Stimulated activated CD4-positive, alpha-beta T cell treated with anti-CD3 and anti-CD28 coated beads, TNF-alpha, amount 100 ng/mL, for 48 hours (primary cell): Measurements from ENCODE around the gene SIRPD.

Experiments used
- DNase-seq, 3 donors: peaks; one replicate each; pipeline ENCODE4 v3.0.0-alpha.2; 2020; ENCODE audit warnings: low read depth in 3 of 3

SIRPD gene

DNA sequence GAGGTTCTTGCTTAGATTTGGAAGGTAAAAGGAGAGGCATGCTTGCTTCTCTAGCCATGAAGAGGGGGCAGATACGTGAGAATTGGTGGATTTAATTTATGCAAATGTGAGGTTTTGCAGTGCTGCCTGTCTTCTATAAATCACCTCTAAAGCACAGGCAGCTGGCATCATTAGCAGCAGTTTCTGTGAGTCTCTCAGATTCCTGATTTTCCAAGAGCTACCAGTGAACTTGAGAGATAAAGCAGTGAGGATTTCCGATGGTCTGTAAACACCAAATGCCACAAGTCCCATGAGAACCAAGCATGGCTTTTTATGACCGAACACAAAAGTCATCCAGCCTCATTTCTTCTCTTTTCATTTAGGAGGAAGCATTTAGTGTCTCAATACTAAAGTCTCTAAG, 63.1 kb downstream of the SIRPD start:
- DNase-seq = no peak

GRCh38 chr20:1493536-1493935, 64.0 kb downstream of the SIRPD start:
- no peak for DNase-seq

DNA sequence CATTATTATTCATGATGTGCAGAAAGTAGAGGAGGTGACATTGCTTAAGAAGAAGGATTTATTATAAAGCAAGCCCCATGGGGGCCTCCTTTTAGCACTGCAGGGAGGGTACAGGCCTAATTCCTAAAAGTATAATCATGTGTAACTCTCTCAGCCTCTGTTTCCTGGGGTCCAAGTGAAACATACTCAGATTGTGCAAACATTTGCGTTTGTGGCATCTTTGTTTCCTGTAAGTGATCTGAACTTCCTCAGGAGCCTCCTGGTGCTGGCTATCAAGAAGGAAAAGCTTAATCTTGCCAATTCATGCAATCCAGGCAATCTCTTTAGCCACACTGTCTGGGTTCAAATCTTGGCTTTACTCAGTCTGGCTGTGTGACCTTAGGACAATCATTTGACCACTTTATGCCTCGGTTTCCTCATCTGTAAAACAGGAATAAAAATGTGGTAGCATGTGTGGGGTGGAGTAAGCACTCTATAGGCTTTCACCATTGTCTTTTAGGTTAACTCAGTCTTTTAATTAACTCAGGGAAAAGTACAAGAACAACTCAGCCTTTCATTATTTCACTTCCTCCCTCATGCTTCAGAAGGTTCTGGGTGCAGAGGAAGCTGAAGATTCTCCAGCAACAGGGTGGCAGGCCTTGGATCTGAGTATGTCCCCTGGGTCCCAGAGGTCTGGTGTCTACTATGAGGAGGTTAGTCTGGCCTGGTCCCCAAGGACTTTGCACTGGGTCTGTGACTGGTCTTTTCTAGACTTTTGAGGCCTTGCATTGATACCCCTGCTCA, 65.5 kb downstream of the SIRPD start:
- no peak for DNase-seq

DNA sequence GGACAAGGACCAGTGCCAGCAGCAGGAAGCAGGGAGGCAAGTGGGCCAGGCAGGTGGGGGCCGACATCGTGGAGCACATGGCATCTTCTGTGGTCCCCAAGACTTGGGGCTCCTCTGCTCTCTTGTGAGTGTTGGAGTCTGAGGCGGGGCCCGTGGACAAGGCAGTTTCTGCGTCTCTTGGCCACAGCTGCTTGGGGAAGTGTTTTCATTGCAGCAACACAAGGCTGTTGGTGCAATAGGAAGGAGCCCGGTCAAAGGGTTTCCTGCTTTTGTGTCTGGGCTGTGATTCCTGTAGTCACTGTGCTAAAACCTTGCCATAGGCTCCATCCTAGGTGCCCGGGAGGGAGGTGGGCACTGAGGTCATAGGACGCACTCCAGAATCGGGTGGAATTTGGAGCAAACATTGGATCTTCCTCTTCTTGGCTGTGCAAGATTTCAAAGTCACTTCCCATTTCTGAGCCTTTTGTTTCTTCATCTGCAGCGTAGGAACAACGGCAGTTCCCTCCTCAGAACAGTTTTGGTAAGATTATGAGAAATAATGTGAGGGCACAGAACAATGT, 66.1 kb downstream of the SIRPD start, which contains the start of gene SIRPB2:
TSS of gene SIRPB2 (minus strand) at position 140 of the 560 bp plus-strand sequence. CDS start at position 79, 61 bp downstream.
- DNase-seq = no peak

- DNase-seq = no peak
Observed at GRCh38 chr20:1490643-1491195, 66.8 kb downstream of the SIRPD start.

DNA sequence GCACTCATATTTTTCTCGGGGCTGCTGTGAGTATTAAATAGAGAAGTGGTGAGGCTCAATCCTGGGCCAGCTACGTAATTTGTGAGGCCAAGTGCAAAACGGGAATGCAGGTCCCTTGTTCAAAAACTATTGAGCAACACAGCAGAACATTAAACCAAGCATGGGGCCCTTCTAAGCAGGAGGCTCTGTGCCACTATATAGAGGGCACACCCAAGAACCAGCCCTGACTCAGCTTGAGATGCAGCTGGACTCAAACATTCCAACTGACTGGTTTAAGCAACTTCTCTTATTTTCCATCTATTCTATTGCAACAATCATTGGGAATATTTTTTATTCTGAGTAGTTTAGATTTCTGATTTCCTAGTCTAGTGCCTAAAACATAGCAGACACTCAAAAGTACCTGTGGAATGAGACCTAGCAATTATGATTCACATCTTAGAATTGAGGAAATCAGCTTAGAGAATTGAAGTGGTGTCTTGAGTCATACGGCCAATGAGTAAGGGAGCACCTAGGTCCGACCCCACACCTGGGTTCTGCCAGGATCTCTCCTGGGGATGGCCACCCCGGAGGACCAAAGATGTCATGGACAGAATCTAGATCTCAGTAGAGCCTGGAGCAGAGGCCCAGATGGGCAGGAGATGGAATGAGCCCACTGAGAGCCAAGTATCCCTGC, 67.6 kb downstream of the SIRPD start:
- no peak for DNase-seq

GRCh38 chr20:1489325-1489724, 68.2 kb downstream of the SIRPD start:
- DNase-seq = no peak

DNA sequence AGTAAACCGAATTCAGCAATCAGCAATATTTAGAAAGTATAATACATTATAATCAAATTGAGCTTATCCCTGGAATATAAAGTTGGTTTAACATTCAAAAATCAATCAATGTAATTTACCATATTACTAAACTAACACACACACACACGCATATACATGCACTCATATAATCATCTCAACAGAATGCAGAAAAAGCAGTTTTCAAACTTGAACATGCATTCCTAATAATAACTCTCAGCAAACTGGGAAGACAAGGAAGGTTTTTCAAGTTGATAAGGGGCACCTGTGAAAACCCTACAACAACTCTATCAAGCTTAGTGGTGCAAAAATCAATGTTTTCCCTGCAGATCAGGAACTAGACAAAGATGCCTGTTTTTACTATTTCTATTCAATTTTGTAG, 70.9 kb downstream of the SIRPD start:
- DNase-seq = no peak

DNA sequence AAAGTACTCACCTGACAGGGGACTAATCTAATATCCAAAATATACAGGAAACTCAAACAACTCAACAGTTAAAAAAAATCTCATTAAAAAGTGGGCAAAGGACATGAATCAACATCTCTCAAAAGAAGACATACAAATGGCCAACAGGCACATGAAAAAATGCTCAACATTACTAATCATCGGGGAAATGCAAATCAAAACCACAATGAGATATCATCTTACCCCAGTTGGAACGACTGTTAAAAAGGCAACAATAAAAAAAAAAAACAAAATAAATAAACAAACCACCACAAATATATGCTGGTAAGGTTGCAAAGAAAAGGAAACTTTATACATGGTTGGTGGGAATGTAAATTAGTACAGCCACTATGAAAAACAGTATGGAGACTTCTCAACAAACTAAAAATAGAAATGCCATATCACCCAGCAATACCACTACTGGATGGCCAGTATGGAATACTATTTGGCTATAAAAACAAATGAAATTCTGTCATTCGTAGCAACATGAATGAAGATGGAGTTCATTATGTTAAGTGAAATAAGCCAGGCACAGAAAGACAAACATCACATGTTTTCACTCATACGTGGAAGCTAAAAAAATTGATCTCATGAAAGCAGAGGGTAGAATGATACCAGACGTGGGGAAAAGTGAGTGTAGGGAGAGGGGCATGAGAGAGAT, 72.9 kb downstream of the SIRPD start:
- no peak for DNase-seq
